Activated naive CD4-positive, alpha-beta T cell treated with anti-CD3 and anti-CD28 coated beads, Interleukin-2, amount 10 ng/mL, durations not matched to agents 7 days and 5 days (primary cell): ENCODE measurements around the gene NKTR.

Experiments used
- CTCF ChIA-PET: fragments of 350-600 bp; sonication (Branson Sonifier 250); formaldehyde crosslinking; loops from one replicate; lab custom pipeline; 2021; ENCODE audit warnings: antibody characterized with exemption; lab: Charles Lee
- DNase-seq: peaks from one replicate; pipeline ENCODE4 v3.0.0-alpha.2; 2020
- H3K27ac Mint-ChIP-seq: one replicate; pipeline ENCODE4 v1.8.0; 2021; ENCODE audit warnings: mild to moderate bottlenecking, moderate library complexity, mixed read lengths
- H3K27me3 Mint-ChIP-seq: one replicate; pipeline ENCODE4 v1.8.0; 2021; ENCODE audit warnings: mild to moderate bottlenecking, mixed read lengths
- H3K36me3 Mint-ChIP-seq: one replicate; pipeline ENCODE4 v1.8.0; 2021; ENCODE audit warnings: mixed read lengths
- H3K4me1 Mint-ChIP-seq: one replicate; pipeline ENCODE4 v1.8.0; 2021; ENCODE audit warnings: mixed read lengths
- H3K4me3 Mint-ChIP-seq: one replicate; pipeline ENCODE4 v1.8.0; 2021; ENCODE audit warnings: mild to moderate bottlenecking, moderate library complexity, mixed read lengths
- H3K9me3 Mint-ChIP-seq: one replicate; pipeline ENCODE4 v1.8.0; 2021; ENCODE audit warnings: mixed read lengths

Gene NKTR

DNA sequence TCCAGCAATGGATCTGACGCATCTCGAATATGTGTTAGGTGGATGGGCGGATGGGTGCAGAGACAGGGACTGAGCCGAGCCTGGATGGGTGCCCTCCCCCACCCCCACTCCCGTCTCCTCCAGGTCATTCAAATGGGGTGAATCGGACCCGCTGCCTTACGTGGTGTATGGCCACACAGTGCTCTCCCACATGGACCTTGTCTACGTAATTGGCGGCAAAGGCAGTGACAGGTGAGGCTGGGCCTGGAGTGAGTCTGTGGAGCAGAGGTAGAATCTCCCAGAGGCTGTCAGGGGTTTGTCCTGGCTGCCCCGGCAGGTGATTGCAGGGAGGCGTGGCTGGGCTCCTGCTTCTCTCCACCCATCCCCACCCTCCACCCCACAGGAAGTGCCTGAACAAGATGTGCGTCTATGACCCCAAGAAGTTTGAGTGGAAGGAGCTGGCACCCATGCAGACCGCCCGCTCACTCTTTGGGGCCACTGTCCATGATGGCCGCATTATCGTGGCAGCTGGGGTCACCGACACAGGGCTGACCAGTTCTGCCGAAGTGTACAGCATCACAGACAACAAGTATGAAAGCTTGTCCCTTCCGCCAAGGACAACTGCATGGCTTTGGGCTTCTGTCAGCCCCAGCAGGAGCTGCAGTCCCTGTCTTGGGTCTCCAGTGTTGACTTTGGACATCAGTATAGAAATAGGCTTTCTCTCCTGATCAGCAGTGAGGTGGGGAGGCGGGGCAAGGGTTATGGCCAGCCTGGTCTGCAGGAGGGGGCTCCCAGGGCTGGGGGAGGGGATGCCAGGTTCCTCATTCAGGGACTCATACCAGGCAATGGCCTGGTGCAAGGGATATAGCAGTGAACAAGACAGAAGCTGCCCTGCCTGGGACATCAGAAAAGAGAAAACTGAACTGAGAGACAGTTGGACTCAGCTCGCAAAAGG is 88.3 kb downstream of the NKTR start:
- Mint-ChIP-seq H3K36me3 (no peaks in the 10 kb centered on the region), H3K27ac (no peak overlapping the region), H3K4me3 (no peak overlapping the region), H3K4me1 (no peaks in the 10 kb centered on the region), H3K9me3 (no peaks in the 10 kb centered on the region), H3K27me3 (peaks cover 53% of the 10 kb centered on the region)
- DNase-seq: no peak
- CTCF ChIA-PET: no interaction called here

- Mint-ChIP-seq H3K4me1 (no peaks in the 10 kb centered on the region), H3K27ac (no peak overlapping the region), H3K27me3 (peaks cover 52% of the 10 kb centered on the region), H3K4me3 (no peak overlapping the region), H3K9me3 (no peaks in the 10 kb centered on the region), H3K36me3 (no peaks in the 10 kb centered on the region)
- CTCF ChIA-PET: no interaction called here
- DNase-seq: no peak
These were observed 89.0 kb downstream of the NKTR start for GRCh38 chr3:42689421-42690014.

DNA sequence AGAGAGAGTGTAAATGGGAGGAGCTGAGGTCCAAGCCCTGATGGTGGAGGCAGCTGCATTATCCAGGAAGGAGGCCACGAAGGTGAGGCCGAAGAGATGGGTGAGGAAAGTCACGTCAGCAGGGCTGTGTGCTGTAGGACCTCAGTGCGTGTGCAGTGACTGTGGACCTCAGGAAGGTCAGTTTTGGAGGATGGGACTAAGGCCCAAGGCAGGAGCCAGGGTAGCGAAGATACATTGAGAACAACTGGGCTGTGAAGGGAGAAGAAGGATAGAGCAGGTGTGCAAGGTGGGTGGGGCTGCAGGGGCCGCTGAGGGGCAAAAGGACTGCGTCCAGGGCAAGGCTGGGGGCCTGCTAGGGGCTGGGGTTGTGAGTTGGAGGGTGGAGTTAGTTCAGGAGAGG is 89.7 kb downstream of the NKTR start:
- Mint-ChIP-seq H3K9me3 (no peaks in the 10 kb centered on the region), H3K4me1 (no peaks in the 10 kb centered on the region), H3K36me3 (no peaks in the 10 kb centered on the region), H3K27me3 (peaks cover 45% of the 10 kb centered on the region), H3K27ac (no peak overlapping the region), H3K4me3 (no peak overlapping the region)
- CTCF ChIA-PET: interaction anchor here (0.8 kb wide), 1 partner anchor 20 kb away, joined by 3 read pairs; no protein-coding TSS in a partner anchor
- DNase-seq: no peak

DNA sequence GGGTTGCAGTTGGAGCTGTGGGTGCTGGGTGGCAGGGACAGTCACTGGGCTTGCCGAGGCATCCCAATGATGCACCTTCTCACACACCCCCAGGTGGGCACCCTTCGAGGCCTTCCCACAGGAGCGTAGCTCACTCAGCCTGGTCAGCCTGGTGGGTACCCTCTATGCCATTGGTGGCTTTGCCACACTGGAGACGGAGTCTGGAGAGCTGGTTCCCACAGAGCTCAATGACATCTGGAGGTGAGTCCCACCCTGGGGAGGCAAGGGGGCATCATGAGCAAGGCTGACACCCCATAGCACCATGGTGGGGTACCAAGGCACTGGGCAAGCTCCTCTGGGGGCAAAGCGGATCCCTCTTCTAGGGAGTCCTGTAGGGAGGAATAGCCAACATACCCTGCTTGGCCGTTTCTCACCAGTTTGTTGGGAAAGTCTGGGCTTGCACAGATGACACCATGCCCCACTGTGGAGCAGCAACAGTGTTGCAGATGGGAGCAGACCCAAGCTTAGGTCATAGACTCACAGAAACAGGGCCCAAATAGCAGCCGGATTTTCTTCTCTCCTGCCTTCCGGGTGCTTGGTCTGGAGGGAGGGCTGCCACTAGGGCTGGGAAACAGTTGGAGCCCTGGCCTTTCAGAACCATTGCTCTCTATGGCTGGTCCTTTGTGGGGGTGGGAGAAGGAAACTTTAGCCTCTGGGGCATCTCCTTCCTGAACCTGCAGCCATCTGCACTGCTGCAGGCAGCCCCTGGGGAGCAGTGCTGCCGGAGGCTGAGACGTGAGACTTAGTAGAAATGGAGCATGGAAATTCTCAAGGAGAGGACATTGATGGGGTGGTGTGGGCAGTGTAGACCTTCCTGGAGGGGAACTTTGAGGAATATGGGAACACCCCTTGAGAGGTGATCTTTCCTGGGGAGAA is 90.5 kb downstream of the NKTR start:
- CTCF ChIA-PET: interaction anchor here (0.8 kb wide), 1 partner anchor 21 kb away, joined by 3 read pairs; no protein-coding TSS in a partner anchor
- H3K4me1 Mint-ChIP-seq: no peaks in the 10 kb centered on the region
- H3K27me3 Mint-ChIP-seq: peaks cover 37% of the 10 kb centered on the region
- no peaks in the 10 kb centered on the region for H3K36me3 Mint-ChIP-seq
- no peaks in the 10 kb centered on the region for H3K9me3 Mint-ChIP-seq
- H3K27ac Mint-ChIP-seq: no peak overlapping the region
- H3K4me3 Mint-ChIP-seq: no peak overlapping the region
- no peak for DNase-seq

- Mint-ChIP-seq H3K27ac (no peak overlapping the region), H3K4me1 (no peaks in the 10 kb centered on the region), H3K27me3 (peaks cover 26% of the 10 kb centered on the region), H3K9me3 (no peaks in the 10 kb centered on the region), H3K36me3 (no peaks in the 10 kb centered on the region), H3K4me3 (no peak overlapping the region)
- no peak for DNase-seq
- CTCF ChIA-PET: no interaction called here
These were observed 91.6 kb downstream of the NKTR start for GRCh38 chr3:42691816-42692666.

DNA sequence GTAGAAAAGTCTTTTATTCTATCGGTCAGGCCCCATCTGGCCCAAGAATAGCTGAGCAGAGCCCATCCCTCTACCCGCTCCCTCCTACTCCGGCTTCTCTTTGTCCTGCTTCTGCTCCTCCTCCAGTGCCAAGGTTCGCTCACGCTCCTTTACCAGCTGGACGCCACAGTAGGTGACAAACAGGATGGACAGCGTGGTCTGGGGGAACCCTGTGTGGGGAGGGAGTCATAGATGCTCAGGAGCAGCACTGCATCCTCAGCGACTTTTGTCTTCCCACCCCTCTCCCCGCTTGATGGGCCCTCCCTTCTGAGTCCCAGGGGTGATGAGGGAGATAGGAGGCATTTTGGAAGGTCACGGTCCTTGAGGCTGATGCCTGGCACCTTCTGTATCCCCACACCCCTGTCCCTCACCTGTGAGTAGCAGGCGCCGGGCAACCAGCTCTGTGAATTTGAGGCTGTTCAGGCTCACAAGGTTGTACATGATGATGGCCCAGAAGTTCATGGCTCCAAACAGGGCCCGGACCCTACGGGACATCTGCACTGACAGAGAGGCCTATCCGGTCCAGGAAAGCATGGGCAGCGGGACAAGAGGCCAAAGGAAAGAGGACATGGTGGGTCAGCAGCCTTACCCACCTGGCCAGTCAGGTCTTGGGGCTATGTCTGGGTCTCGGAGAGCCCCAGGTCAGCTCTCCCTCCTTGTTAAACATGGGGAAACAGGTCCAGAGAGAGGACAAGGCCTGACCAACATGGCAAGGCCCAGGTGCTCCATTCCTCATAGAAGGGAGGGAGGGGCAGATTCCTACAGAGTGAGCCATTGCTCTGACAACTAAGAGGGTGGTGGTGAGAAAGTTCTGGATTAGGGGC is 92.4 kb downstream of the NKTR start:
- H3K4me3 Mint-ChIP-seq: no peak overlapping the region
- H3K4me1 Mint-ChIP-seq: no peaks in the 10 kb centered on the region
- CTCF ChIA-PET: no interaction called here
- DNase-seq: no peak
- no peaks in the 10 kb centered on the region for H3K36me3 Mint-ChIP-seq
- no peaks in the 10 kb centered on the region for H3K9me3 Mint-ChIP-seq
- H3K27me3 Mint-ChIP-seq: peaks cover 19% of the 10 kb centered on the region
- H3K27ac Mint-ChIP-seq: no peak overlapping the region

DNA sequence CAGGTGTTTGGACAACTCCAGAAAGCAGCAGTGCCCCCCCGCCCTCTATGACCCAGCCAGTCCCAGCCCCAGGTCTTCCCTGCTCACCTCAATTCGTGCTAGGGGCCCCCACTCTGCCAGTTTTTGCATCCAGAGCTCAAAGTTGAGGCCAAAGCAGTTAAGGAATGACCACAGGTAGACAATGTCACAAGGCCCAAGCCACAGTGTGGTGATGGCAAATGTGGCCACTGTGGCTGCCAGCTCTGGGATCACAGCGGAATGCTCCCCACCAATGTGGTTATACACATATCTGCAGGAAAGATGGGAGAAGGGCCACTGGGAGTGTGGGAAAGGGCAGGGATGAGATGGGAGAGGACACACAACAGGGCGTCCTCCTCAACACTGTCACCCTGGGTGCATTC is 93.0 kb downstream of the NKTR start:
- H3K4me3 Mint-ChIP-seq: no peak overlapping the region
- H3K9me3 Mint-ChIP-seq: no peaks in the 10 kb centered on the region
- no peaks in the 10 kb centered on the region for H3K36me3 Mint-ChIP-seq
- H3K27ac Mint-ChIP-seq: no peak overlapping the region
- CTCF ChIA-PET: no interaction called here
- no peak for DNase-seq
- peaks cover 1% of the 10 kb centered on the region for H3K4me1 Mint-ChIP-seq
- H3K27me3 Mint-ChIP-seq: peaks cover 17% of the 10 kb centered on the region

DNA sequence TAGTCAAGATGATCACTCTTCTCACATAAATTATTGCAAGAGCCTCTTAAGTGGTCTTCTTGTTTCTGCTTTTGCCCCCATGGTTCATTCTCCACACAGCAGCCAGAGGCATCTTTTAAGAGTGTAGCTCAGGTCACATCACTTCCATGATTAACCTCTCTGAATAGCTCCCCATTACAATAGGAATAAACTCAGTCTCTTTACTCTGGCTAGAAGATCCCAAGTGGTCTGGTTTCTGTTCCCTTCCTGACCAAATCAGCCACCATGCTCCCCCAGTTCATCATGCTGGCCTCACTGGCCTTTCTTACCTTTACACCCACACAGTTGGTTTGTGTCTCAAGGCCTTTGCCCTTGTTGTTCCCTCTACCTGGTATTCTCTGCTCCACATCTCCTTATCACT is 93.9 kb downstream of the NKTR start:
- Mint-ChIP-seq H3K4me1 (peaks cover 6% of the 10 kb centered on the region), H3K27me3 (peaks cover 17% of the 10 kb centered on the region), H3K9me3 (no peaks in the 10 kb centered on the region), H3K4me3 (no peak overlapping the region), H3K36me3 (no peaks in the 10 kb centered on the region), H3K27ac (no peak overlapping the region)
- CTCF ChIA-PET: no interaction called here
- DNase-seq: no peak

- Mint-ChIP-seq H3K27me3 (peaks cover 10% of the 10 kb centered on the region), H3K36me3 (no peaks in the 10 kb centered on the region), H3K4me3 (no peak overlapping the region), H3K9me3 (no peaks in the 10 kb centered on the region), H3K27ac (no peak overlapping the region), H3K4me1 (peaks cover 10% of the 10 kb centered on the region)
- no peak for DNase-seq
- CTCF ChIA-PET: no interaction called here
These were observed 96.1 kb downstream of the NKTR start for GRCh38 chr3:42696356-42697288.

- H3K4me1 Mint-ChIP-seq: peaks cover 10% of the 10 kb centered on the region
- H3K27me3 Mint-ChIP-seq: peaks cover 10% of the 10 kb centered on the region
- H3K9me3 Mint-ChIP-seq: no peaks in the 10 kb centered on the region
- H3K36me3 Mint-ChIP-seq: no peaks in the 10 kb centered on the region
- CTCF ChIA-PET: no interaction called here
- H3K27ac Mint-ChIP-seq: no peak overlapping the region
- no peak overlapping the region for H3K4me3 Mint-ChIP-seq
- no peak for DNase-seq
These were observed 97.0 kb downstream of the NKTR start for GRCh38 chr3:42697289-42698051.
